NOMO-1 treated with DMSO at 0.1 percent for 48 hours (cell line): ENCODE measurements around the gene MAP4K5.
A peak's percentile ranks its signal among the peaks of the same experiment; 100 is the strongest.

Experiments used
- DNase-seq: peaks from one replicate; lab custom pipeline; 2025; ENCODE audit not compliant: unreplicated experiment; lab: John Stamatoyannopoulos, UW

The MAP4K5 gene

GRCh38 chr14:50477760-50478159 is 54.6 kb downstream of the MAP4K5 start:
- DNase-seq = no peak

- DNase-seq = no peak
Measured at GRCh38 chr14:50476134-50476533, 56.2 kb downstream of the MAP4K5 start.

- no peak for DNase-seq
Measured at GRCh38 chr14:50475460-50475859, 56.9 kb downstream of the MAP4K5 start.

- DNase-seq = no peak
Measured at GRCh38 chr14:50471838-50472465, 60.4 kb downstream of the MAP4K5 start.

GRCh38 chr14:50469982-50470381 is 62.4 kb downstream of the MAP4K5 start:
- DNase-seq = no peak

GRCh38 chr14:50462111-50462510 is 70.3 kb downstream of the MAP4K5 start:
- no peak for DNase-seq

GRCh38 chr14:50453869-50454268 is 78.5 kb downstream of the MAP4K5 start:
- no peak for DNase-seq

- DNase-seq = no peak
Measured at GRCh38 chr14:50452979-50453705, 79.2 kb downstream of the MAP4K5 start.

- no peak for DNase-seq
Measured at GRCh38 chr14:50452296-50452695, 80.1 kb downstream of the MAP4K5 start.

- DNase-seq = no peak
Measured at GRCh38 chr14:50451854-50452253, 80.5 kb downstream of the MAP4K5 start.

- no peak for DNase-seq
Measured at GRCh38 chr14:50447461-50447860, 84.9 kb downstream of the MAP4K5 start.

- no peak for DNase-seq
Measured at GRCh38 chr14:50434528-50434927, 97.8 kb downstream of the MAP4K5 start.

GRCh38 chr14:50432131-50432530 is 100.2 kb downstream of the MAP4K5 start:
- no peak for DNase-seq

- peak; percentile 73 for DNase-seq
Measured at GRCh38 chr14:50425816-50426215, 106.6 kb downstream of the MAP4K5 start.

- no peak for DNase-seq
Measured at GRCh38 chr14:50425105-50425504, 107.3 kb downstream of the MAP4K5 start.

- no peak for DNase-seq
Measured at GRCh38 chr14:50423529-50423928, 108.8 kb downstream of the MAP4K5 start.

- no peak for DNase-seq
Measured at GRCh38 chr14:50421499-50421898, 110.9 kb downstream of the MAP4K5 start.

GRCh38 chr14:50417853-50418252 is 114.5 kb downstream of the MAP4K5 start:
- DNase-seq = no peak

- no peak for DNase-seq
Measured at GRCh38 chr14:50410921-50411320, 121.4 kb downstream of the MAP4K5 start.

- no peak for DNase-seq
Measured at GRCh38 chr14:50410071-50410470, 122.3 kb downstream of the MAP4K5 start.

GRCh38 chr14:50407111-50407812 is 125.1 kb downstream of the MAP4K5 start:
- no peak for DNase-seq

GRCh38 chr14:50403419-50403818 is 128.9 kb downstream of the MAP4K5 start:
- no peak for DNase-seq
